Measurements from ENCODE around the gene KNDC1.

- TF ChIP-seq BHLHE40 (IDR thresholded peaks at IDR 0.05; ENCODE audit: borderline replicate concordance in 1 of 2, low read depth in 2 of 2, low read length in 1 of 2) (no peak), SIX5 (IDR thresholded peaks at IDR 0.05; ENCODE audit: low read depth, low read length, severe bottlenecking) (no peak), REST (IDR thresholded peaks at IDR 0.05; ENCODE audit: low read depth, low read length) (no peak), FOS (IDR thresholded peaks at IDR 0.05; ENCODE audit: borderline replicate concordance, extremely low read depth, insufficient read length) (no peak), JUNB (IDR thresholded peaks at IDR 0.05) (no peak), MYC (IDR thresholded peaks at IDR 0.05; ENCODE audit: insufficient read depth, insufficient read length, insufficient replicate concordance, low read length, severe bottlenecking) (no peak), POLR2A (IDR thresholded peaks at IDR 0.05; ENCODE audit: low read depth, low read length) (no peak), USF2 (IDR thresholded peaks at IDR 0.05; ENCODE audit: borderline replicate concordance, low read depth, low read length) (no peak), HCFC1 (IDR thresholded peaks at IDR 0.05; ENCODE audit: low read length) (no peak), NFIC (IDR thresholded peaks at IDR 0.05; ENCODE audit: low read depth, low read length) (no peak), ZBTB33 (IDR thresholded peaks at IDR 0.05) (no peak), CREB1 (IDR thresholded peaks at IDR 0.05; ENCODE audit: low read depth) (no peak), CBFB (IDR thresholded peaks at IDR 0.05; ENCODE audit: low read depth) (no peak)
- TF ChIP-seq, protein P1, sequence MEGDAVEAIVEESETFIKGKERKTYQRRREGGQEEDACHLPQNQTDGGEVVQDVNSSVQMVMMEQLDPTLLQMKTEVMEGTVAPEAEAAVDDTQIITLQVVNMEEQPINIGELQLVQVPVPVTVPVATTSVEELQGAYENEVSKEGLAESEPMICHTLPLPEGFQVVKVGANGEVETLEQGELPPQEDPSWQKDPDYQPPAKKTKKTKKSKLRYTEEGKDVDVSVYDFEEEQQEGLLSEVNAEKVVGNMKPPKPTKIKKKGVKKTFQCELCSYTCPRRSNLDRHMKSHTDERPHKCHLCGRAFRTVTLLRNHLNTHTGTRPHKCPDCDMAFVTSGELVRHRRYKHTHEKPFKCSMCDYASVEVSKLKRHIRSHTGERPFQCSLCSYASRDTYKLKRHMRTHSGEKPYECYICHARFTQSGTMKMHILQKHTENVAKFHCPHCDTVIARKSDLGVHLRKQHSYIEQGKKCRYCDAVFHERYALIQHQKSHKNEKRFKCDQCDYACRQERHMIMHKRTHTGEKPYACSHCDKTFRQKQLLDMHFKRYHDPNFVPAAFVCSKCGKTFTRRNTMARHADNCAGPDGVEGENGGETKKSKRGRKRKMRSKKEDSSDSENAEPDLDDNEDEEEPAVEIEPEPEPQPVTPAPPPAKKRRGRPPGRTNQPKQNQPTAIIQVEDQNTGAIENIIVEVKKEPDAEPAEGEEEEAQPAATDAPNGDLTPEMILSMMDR (IDR thresholded peaks at IDR 0.05 in 2 of 3, conservative IDR thresholded peaks at IDR 0.05 in 1 of 3; ENCODE audit: control insufficient read depth in 2 of 3, extremely low read depth in 1 of 3, insufficient read depth in 1 of 3, low read depth in 3 of 3, low read length in 3 of 3) = no peak
Observed at GRCh38 chr10:133110609-133111275, 49.3 kb upstream of the KNDC1 start.
